GM19043 (cell line): ENCODE data around the gene MAP4.
"Not testable (repeated sequence)": the region's sequence is repeated elsewhere in the genome, so short reads cannot be mapped to it uniquely, and the experiment has no call there.

Source experiments
- ATAC-seq: cut with Tn5 transposase; IDR thresholded peaks from one replicate; pipeline ENCODE4 v1.9.1; 2021; ENCODE audit warnings: low read depth; ENCODE audit not compliant: unreplicated experiment

Gene MAP4

GRCh38 chr3:48016301-48016973 lies at the start of gene MAP4:
TSS of gene MAP4 (minus strand) at chr3:48016416. CDS start at chr3:47998860, 17,556 bp downstream.
- ATAC-seq: no peak

- ATAC-seq: no peak
Observed at GRCh38 chr3:48065035-48065434, 48.8 kb upstream of the MAP4 start.

GRCh38 chr3:48064292-48064829 lies 48.1 kb upstream of the MAP4 start:
- no peak for ATAC-seq

- not testable (repeated sequence) for ATAC-seq
Observed at GRCh38 chr3:48061586-48061985, 45.4 kb upstream of the MAP4 start.

- no peak for ATAC-seq
Observed at GRCh38 chr3:48058091-48058490, 41.9 kb upstream of the MAP4 start.

GRCh38 chr3:48057521-48057920 lies 41.3 kb upstream of the MAP4 start:
- no peak for ATAC-seq

- ATAC-seq: no peak
Observed at GRCh38 chr3:48047841-48048464, 31.7 kb upstream of the MAP4 start.

- no peak for ATAC-seq
Observed at GRCh38 chr3:48042071-48042760, 26.0 kb upstream of the MAP4 start.

- no peak for ATAC-seq
Observed at GRCh38 chr3:48039487-48040190, 23.4 kb upstream of the MAP4 start.

GRCh38 chr3:48038971-48039481 lies 22.8 kb upstream of the MAP4 start:
- no peak for ATAC-seq

- ATAC-seq: no peak
Observed at GRCh38 chr3:48034000-48034516, 17.8 kb upstream of the MAP4 start.

GRCh38 chr3:48030188-48030587 lies 14.0 kb upstream of the MAP4 start:
- no peak for ATAC-seq

- ATAC-seq: no peak
Observed at GRCh38 chr3:48026951-48027908, 11.0 kb upstream of the MAP4 start.

GRCh38 chr3:48026098-48026497 lies 9.9 kb upstream of the MAP4 start:
- no peak for ATAC-seq

GRCh38 chr3:48024401-48024800 lies 8.2 kb upstream of the MAP4 start:
- ATAC-seq: no peak

GRCh38 chr3:48023377-48023776 lies 7.2 kb upstream of the MAP4 start:
- no peak for ATAC-seq

GRCh38 chr3:48022178-48022577 lies 6.0 kb upstream of the MAP4 start:
- no peak for ATAC-seq

GRCh38 chr3:48018841-48019240 lies 2.6 kb upstream of the MAP4 start:
- ATAC-seq: no peak

- no peak for ATAC-seq
Observed at GRCh38 chr3:48015431-48016180, 610 bp downstream of the MAP4 start.
